OCI-LY1 (cell line): ENCODE measurements around the gene ZER1.

Source experiments
- H2AFZ ChIP-seq: fragments of 200-600 bp; sonication (generic), shearing (Covaris generic); 2 replicates; pipeline ENCODE4 v1.6.0; 2014; ENCODE audit warnings: antibody characterized with exemption, mild to moderate bottlenecking, low read length
- H3F3A ChIP-seq: fragments of 200-600 bp; sonication (generic), shearing (Covaris generic); 2 replicates; pipeline ENCODE4 v1.6.0; 2014; ENCODE audit warnings: mild to moderate bottlenecking, antibody characterized with exemption, low read length, moderate library complexity; ENCODE audit not compliant: insufficient read depth
- H3K27ac ChIP-seq: fragments of 200-600 bp; sonication (generic); 2 replicates; pipeline ENCODE4 v1.5.1; 2014; ENCODE audit warnings: low read length, mixed run types, mild to moderate bottlenecking, low read depth; ENCODE audit not compliant: poor library complexity, severe bottlenecking
- H3K27me3 ChIP-seq: fragments of 200-600 bp; sonication (generic); 2 replicates; pipeline ENCODE4 v1.6.0; 2014; ENCODE audit warnings: antibody characterized with exemption, mild to moderate bottlenecking, low read length, moderate library complexity; ENCODE audit not compliant: insufficient read depth
- H3K36me3 ChIP-seq: fragments of 200-600 bp; sonication (generic); 2 replicates; pipeline ENCODE4 v1.6.1; 2014; ENCODE audit warnings: mild to moderate bottlenecking, antibody characterized with exemption, low read length, moderate library complexity, mixed read lengths; ENCODE audit not compliant: insufficient read depth
- H3K4me1 ChIP-seq: fragments of 200-600 bp; sonication (generic); 2 replicates; pipeline ENCODE4 v1.5.1; 2014; ENCODE audit warnings: mild to moderate bottlenecking, low read length, moderate library complexity; ENCODE audit not compliant: insufficient read depth, severe bottlenecking
- H3K4me2 ChIP-seq: fragments of 200-600 bp; sonication (generic), shearing (Covaris generic); 2 replicates; pipeline ENCODE4 v1.6.1; 2014; ENCODE audit warnings: low read length
- H3K4me3 ChIP-seq: fragments of 200-600 bp; sonication (generic); 2 replicates; pipeline ENCODE4 v1.5.1; 2014; ENCODE audit warnings: low read length, low read depth, mild to moderate bottlenecking, mixed read lengths; ENCODE audit not compliant: poor library complexity, severe bottlenecking
- H3K79me2 ChIP-seq: fragments of 200-600 bp; shearing (Covaris generic); 2 replicates; pipeline ENCODE4 v1.6.1; 2016; ENCODE audit warnings: mixed run types, low read length, mixed read lengths; ENCODE audit not compliant: insufficient read depth
- H3K9ac ChIP-seq: fragments of 200-600 bp; sonication (generic), shearing (Covaris generic); 2 replicates; pipeline ENCODE4 v1.6.1; 2014; ENCODE audit warnings: mild to moderate bottlenecking, low read length, mixed read lengths
- H3K9me2 ChIP-seq: fragments of 200-600 bp; sonication (generic), shearing (Covaris generic); 2 replicates; pipeline ENCODE4 v1.6.1; 2014; ENCODE audit warnings: low read depth, mild to moderate bottlenecking, low read length, mixed read lengths
- H3K9me3 ChIP-seq: fragments of 200-600 bp; shearing (Covaris generic); 2 replicates; pipeline ENCODE4 v1.6.1; 2014; ENCODE audit warnings: low read length, mixed read lengths
- H4K20me1 ChIP-seq: fragments of 200-600 bp; sonication (generic), shearing (Covaris generic); 2 replicates; pipeline ENCODE4 v1.6.0; 2016; ENCODE audit warnings: mild to moderate bottlenecking, low read length; ENCODE audit not compliant: insufficient read depth
- CTCF ChIP-seq: fragments of 200-600 bp; sonication (generic), shearing (Covaris generic); IDR thresholded peaks from 2 replicates; pipeline ENCODE4 v1.5.1; 2017; ENCODE audit warnings: mild to moderate bottlenecking, antibody characterized with exemption, low read length, moderate library complexity, mixed read lengths
- EZH2 ChIP-seq: fragments of 200-600 bp; sonication (generic), shearing (Covaris generic); IDR thresholded peaks from 2 replicates; pipeline ENCODE4 v1.8.0; 2017; ENCODE audit warnings: borderline replicate concordance, mixed run types, mild to moderate bottlenecking, antibody characterized with exemption, low read length, moderate library complexity, mixed read lengths

The ZER1 gene

GRCh38 chr9:128729766-128730517 lies 41.8 kb downstream of the ZER1 start:
- H3K4me2 ChIP-seq, result no peak overlapping the region
- H4K20me1 ChIP-seq, result no peaks in the 10 kb centered on the region
- H3K4me3 ChIP-seq, result no peak overlapping the region
- no peak overlapping the region for H3K9ac ChIP-seq
- H2AFZ ChIP-seq, result no peak overlapping the region
- H3K27me3 ChIP-seq, result no peaks in the 10 kb centered on the region
- TF ChIP-seq CTCF, result no peak
- no peak for TF ChIP-seq EZH2
- H3K9me3 ChIP-seq, result no peaks in the 10 kb centered on the region
- no peaks in the 10 kb centered on the region for H3K79me2 ChIP-seq
- 0 out of 2 replicates have a peak, but pooled peaks cover 4% of the 10 kb centered on the region for H3F3A ChIP-seq
- no peaks in the 10 kb centered on the region for H3K9me2 ChIP-seq
- H3K36me3 ChIP-seq, result peaks cover 13% of the 10 kb centered on the region; the same call in 1 of the 2 replicates
- peaks cover 27% of the 10 kb centered on the region for H3K4me1 ChIP-seq
- H3K27ac ChIP-seq, result no peak overlapping the region

- Histone ChIP-seq H3K9ac (no peak overlapping the region), H3K4me2 (no peak overlapping the region), H3K4me3 (no peak overlapping the region)
Observed at GRCh38 chr9:128729302-128729701, 42.4 kb downstream of the ZER1 start.

DNA sequence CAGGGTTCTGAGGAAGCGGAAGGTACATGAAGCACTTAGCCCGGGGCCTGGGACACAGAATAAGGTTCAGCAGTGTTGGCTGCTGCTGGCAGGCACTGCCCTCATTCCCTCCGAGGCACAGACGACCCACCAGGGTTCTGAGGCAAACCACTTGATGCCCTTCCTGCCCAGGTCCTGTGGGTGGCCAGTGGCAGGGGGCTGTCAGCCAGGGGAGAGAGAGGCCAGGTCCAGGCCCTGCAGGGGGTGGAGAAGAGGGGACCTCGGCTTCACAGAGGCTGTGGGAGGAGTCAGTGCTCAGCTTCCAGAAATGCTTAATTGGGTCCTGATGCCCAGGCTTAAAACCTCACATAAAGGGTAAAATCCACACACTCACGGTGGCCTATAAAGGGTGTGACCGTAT lies 43.4 kb downstream of the ZER1 start:
- Histone ChIP-seq H3K79me2 (no peaks in the 10 kb centered on the region), H3K36me3 (peaks cover 7% of the 10 kb centered on the region; the same call in 1 of the 2 replicates), H2AFZ (no peak overlapping the region), H3K27me3 (no peaks in the 10 kb centered on the region), H3F3A (0 out of 2 replicates have a peak, but pooled peaks cover 4% of the 10 kb centered on the region), H3K9me2 (no peaks in the 10 kb centered on the region), H3K9me3 (no peaks in the 10 kb centered on the region), H3K9ac (no peak overlapping the region), H3K4me2 (no peak overlapping the region; the same call in 1 of the 2 replicates), H4K20me1 (no peaks in the 10 kb centered on the region), H3K27ac (no peak overlapping the region), H3K4me3 (no peak overlapping the region), H3K4me1 (peaks cover 31% of the 10 kb centered on the region)
- no peak for TF ChIP-seq CTCF
- no peak for TF ChIP-seq EZH2

More at GRCh38 chr9:128729302-128729701, 42.4 kb downstream of the ZER1 start:
- H3K9me2 ChIP-seq, result no peaks in the 10 kb centered on the region
- no peaks in the 10 kb centered on the region for H3K79me2 ChIP-seq
- H3K9me3 ChIP-seq, result no peaks in the 10 kb centered on the region
- H2AFZ ChIP-seq, result no peak overlapping the region
- H3K36me3 ChIP-seq, result peaks cover 7% of the 10 kb centered on the region; the same call in 1 of the 2 replicates
- peaks cover 30% of the 10 kb centered on the region for H3K4me1 ChIP-seq
- H3K27me3 ChIP-seq, result no peaks in the 10 kb centered on the region
- TF ChIP-seq EZH2 (no peak), CTCF (no peak)
- 0 out of 2 replicates have a peak, but pooled peaks cover 4% of the 10 kb centered on the region for H3F3A ChIP-seq
- H4K20me1 ChIP-seq, result no peaks in the 10 kb centered on the region
- H3K27ac ChIP-seq, result no peak overlapping the region
